Esophagus muscularis mucosa (tissue), 4 donors: Measurements from ENCODE around the gene CACNA2D3. TPM values are rescaled to one million over a fixed set of nuclear protein-coding genes. Genes with fewer than 3 reads are reported as not detected.

ENCODE experiments used
- DNase-seq: peaks from one replicate; pipeline ENCODE4 v3.0.0-alpha.2; 2017; ENCODE audit errors: extremely low spot score
- H3K27ac ChIP-seq, 4 donors: fragments of 200-600 bp; sonication (generic); replicated peaks in 1 of 4; 1 replicate in 3 of 4; 2 replicates in 1 of 4; pipeline ENCODE4 v1.5.1; 2016 to 2019; ENCODE audit warnings: mild to moderate bottlenecking in 1 of 4
- H3K27me3 ChIP-seq, 4 donors: fragments of 200-600 bp; sonication (generic); one replicate each; pipeline versions ENCODE4 v1.5.1 to v1.6.0; 2016 to 2019
- H3K36me3 ChIP-seq, 4 donors: fragments of 200-600 bp; sonication (generic); one replicate each; pipeline ENCODE4 v1.5.1; 2016 to 2019
- H3K4me1 ChIP-seq, 4 donors: fragments of 200-600 bp; sonication (generic); one replicate each; pipeline ENCODE4 v1.5.1; 2016 to 2019
- H3K4me3 ChIP-seq, 4 donors: fragments of 200-600 bp; sonication (generic); 1 replicate in 2 of 4; 2 replicates in 2 of 4; pipeline ENCODE4 v1.5.1; 2016 to 2019; ENCODE audit warnings: mild to moderate bottlenecking in 4 of 4, moderate library complexity in 1 of 4
- H3K9me3 ChIP-seq, 4 donors: fragments of 200-600 bp; sonication (generic); 1 replicate in 3 of 4; 2 replicates in 1 of 4; pipeline ENCODE4 v1.5.1; 2016 to 2019
- EP300 ChIP-seq: sonication (generic); formaldehyde crosslinking; IDR thresholded peaks from one replicate; pipeline ENCODE4 v1.6.1; 2017; ENCODE audit warnings: antibody characterized with exemption
- POLR2A ChIP-seq: fragments of 450-650 bp; IDR thresholded peaks from one replicate; pipeline ENCODE4 v1.6.1; 2017; ENCODE audit warnings: antibody characterized with exemption, moderate library complexity, mild to moderate bottlenecking, low read depth
- POLR2AphosphoS5 ChIP-seq, 2 donors: sonication (generic); formaldehyde crosslinking; IDR thresholded peaks; one replicate each; pipeline ENCODE4 v1.6.1; 2017; ENCODE audit warnings: antibody characterized with exemption in 2 of 2
- WGBS: methylation state at CpG from one replicate; pipeline ENCODE4 v1.1.5; 2018; 5-methylcytosine and 5-hydroxymethylcytosine counted together
- intact Hi-C: fragments of 100-400 bp; cut with DNase I; formaldehyde crosslinking; loops from one replicate; pipeline ENCODE4 v1.15.1; 2023
- total RNA-seq, 4 donors: library from RNA; depleted of rRNA; stranded (reverse); fragments of >200 nt; gene quantifications; one replicate each; pipeline versions ENCODE4 v1.1.0 to v1.2.1, GENCODE V29; 2016
- TF ChIP-seq, protein P1 (sequence below), 3 experiments: fragments of 200-600 bp in 2 of 3; fragments of 450-650 bp in 1 of 3; sonication (generic) in 2 of 3; IDR thresholded peaks; one replicate each; pipeline ENCODE4 v1.5.1; 2017 to 2019; ENCODE audit warnings: antibody characterized with exemption in 3 of 3, mild to moderate bottlenecking in 2 of 3, moderate library complexity in 1 of 3

The CACNA2D3 gene
- total RNA-seq, 4 donors from 2014 or later = 2.5 to 6.3 (median 3.9) TPM

DNA sequence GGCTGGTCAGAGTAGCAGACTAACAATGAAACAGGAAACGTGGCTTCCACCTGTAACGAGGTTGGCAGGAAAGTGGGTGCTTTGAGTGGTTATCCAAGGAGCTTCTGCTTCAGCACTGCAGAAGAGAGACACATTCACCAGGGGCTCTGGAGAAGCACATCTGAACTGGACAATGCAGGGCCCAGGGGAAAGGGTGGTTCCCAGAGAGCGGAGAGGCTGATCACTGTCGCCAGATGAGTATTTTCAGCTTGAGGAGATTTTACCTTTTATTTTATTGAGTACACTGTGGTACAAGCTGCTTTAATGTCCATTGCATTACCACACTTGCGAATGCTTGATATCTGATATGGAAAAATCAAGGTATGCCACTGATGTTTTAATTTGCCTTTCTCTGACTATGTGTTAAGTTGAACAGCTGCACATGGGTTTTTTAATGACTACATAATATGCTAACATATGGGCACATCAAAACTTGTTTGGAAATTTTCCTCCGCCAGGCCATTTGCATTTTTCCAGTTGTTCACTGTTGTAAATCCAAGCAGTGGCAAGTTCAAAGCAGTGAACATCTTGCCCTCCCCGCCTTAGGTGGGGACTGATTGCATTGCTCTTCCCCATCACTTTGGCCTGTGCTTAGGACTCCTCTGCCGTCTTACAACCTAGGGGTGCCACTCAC, 753.4 kb downstream of the CACNA2D3 start:
- intact Hi-C loops = no loop called here
- Histone ChIP-seq H3K27ac (no peak overlapping the region), H3K36me3 (no peaks in the 10 kb centered on the region), H3K9me3 (no peaks in the 10 kb centered on the region), H3K4me1 (peaks cover 0 to under 1% (median under 1%) of the 10 kb centered on the region in 4 donors), H3K4me3 (no peak overlapping the region), H3K27me3 (no peaks in the 10 kb centered on the region)
- TF ChIP-seq, protein P1, sequence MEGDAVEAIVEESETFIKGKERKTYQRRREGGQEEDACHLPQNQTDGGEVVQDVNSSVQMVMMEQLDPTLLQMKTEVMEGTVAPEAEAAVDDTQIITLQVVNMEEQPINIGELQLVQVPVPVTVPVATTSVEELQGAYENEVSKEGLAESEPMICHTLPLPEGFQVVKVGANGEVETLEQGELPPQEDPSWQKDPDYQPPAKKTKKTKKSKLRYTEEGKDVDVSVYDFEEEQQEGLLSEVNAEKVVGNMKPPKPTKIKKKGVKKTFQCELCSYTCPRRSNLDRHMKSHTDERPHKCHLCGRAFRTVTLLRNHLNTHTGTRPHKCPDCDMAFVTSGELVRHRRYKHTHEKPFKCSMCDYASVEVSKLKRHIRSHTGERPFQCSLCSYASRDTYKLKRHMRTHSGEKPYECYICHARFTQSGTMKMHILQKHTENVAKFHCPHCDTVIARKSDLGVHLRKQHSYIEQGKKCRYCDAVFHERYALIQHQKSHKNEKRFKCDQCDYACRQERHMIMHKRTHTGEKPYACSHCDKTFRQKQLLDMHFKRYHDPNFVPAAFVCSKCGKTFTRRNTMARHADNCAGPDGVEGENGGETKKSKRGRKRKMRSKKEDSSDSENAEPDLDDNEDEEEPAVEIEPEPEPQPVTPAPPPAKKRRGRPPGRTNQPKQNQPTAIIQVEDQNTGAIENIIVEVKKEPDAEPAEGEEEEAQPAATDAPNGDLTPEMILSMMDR (IDR thresholded peaks at IDR 0.05) = no peak
- TF ChIP-seq POLR2A (no peak), EP300 (no peak), POLR2AphosphoS5 (IDR thresholded peaks at IDR 0.05) (no peak)
- DNase-seq = no peak
- WGBS = 79% methylated on average over 8 of the region's 8 CpGs

- Histone ChIP-seq H3K9me3 (no peaks in the 10 kb centered on the region), H3K36me3 (no peaks in the 10 kb centered on the region), H3K27ac (no peak overlapping the region), H3K4me1 (peaks cover 0 to 4% (median 3%) of the 10 kb centered on the region in 4 donors), H3K4me3 (no peak overlapping the region), H3K27me3 (no peaks in the 10 kb centered on the region)
- TF ChIP-seq, protein P1 (IDR thresholded peaks at IDR 0.05) = no peak
- no peak for TF ChIP-seq EP300
- TF ChIP-seq POLR2A = no peak
- TF ChIP-seq POLR2AphosphoS5 (IDR thresholded peaks at IDR 0.05) = no peak
- no peak for DNase-seq
- intact Hi-C loops = no loop called here
- 84% methylated on average over 5 of the region's 5 CpGs for WGBS
These were observed 754.3 kb downstream of the CACNA2D3 start for GRCh38 chr3:54876694-54877093.

DNA sequence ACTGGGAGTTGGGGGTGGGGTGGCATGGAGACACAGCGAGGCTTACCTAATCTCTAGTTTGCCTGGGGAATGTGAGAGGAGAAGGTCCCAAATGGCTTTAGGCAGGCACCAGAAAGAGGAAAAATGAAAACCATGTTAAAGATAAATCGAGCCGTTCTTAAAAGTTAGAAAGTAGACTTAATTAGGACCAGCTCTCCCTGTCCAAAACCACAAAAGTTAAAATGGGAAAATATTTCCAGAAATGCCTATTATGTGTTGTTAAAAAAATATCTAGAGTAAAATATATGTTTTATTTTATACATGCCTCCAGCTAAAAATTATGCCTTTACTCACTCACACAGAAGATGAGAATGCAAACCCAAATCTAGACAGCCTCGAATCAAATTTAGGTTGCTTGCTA, 755.4 kb downstream of the CACNA2D3 start:
- no peak for TF ChIP-seq POLR2A
- TF ChIP-seq EP300 = no peak
- TF ChIP-seq, protein P1 (IDR thresholded peaks at IDR 0.05) = no peak
- TF ChIP-seq POLR2AphosphoS5 (IDR thresholded peaks at IDR 0.05) = no peak
- H3K27ac ChIP-seq = no peak overlapping the region
- H3K27me3 ChIP-seq = no peaks in the 10 kb centered on the region
- no peak overlapping the region for H3K4me3 ChIP-seq
- H3K36me3 ChIP-seq = no peaks in the 10 kb centered on the region
- peaks cover 6 to 14% (median 13%) of the 10 kb centered on the region in 4 donors for H3K4me1 ChIP-seq
- no peak for DNase-seq
- H3K9me3 ChIP-seq = no peaks in the 10 kb centered on the region
- 90% methylated on average over 4 of the region's 4 CpGs for WGBS
- intact Hi-C loops = no loop called here

- Histone ChIP-seq H3K4me3 (no peak overlapping the region), H3K27ac (no peak overlapping the region), H3K9me3 (no peaks in the 10 kb centered on the region), H3K4me1 (peaks cover 7 to 18% (median 18%) of the 10 kb centered on the region in 4 donors), H3K36me3 (no peaks in the 10 kb centered on the region), H3K27me3 (no peaks in the 10 kb centered on the region)
- DNase-seq = no peak
- WGBS = 69% methylated on average over 7 of the region's 7 CpGs
- no peak for TF ChIP-seq POLR2AphosphoS5 (IDR thresholded peaks at IDR 0.05)
- no peak for TF ChIP-seq EP300
- no peak for TF ChIP-seq POLR2A
- TF ChIP-seq, protein P1 (IDR thresholded peaks at IDR 0.05) = no peak
- intact Hi-C loops = no loop called here
These were observed 755.8 kb downstream of the CACNA2D3 start for GRCh38 chr3:54878145-54878544.
